ENCODE data around the gene COL5A1. TPM values are rescaled to one million over a fixed set of nuclear protein-coding genes. Genes with fewer than 3 reads are reported as not detected.

The COL5A1 gene
- total RNA-seq, 2 donors from 2014 or later = 10.9 to 22.0 TPM

DNA sequence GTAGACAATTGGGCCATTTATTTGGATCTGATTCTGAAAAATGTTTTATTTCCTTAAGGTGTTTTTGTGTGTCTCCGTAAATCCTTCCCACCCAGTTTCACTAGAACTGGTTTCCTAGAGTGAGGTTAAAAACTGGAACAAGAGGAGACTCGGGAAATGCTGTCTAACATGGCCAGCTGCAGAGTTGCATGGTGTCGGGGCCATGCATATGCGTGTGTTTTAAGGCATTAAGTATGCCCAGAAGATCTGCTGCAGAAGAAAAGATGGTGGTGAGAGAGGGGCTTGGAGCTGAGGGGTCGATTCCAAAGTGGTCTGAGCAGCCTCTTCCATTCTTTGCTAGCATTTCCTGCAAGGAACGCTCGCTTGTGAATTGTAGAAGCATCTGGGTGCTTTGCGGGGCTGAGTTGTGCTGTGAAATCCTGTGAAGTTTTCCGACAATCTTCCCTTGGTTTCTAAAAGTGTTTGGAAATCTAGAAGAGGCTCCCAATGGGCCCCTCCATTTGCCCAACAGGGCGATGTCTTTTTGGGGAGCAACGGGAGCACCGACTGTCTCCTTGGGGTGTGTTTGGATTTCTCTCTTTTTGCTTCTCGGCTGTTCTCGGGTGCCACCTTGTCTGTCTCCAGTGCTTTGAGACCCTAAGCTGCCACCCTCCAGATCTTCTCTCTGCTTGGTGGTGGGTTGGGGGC, 113.8 kb downstream of the COL5A1 start:
- TF ChIP-seq, protein P1, sequence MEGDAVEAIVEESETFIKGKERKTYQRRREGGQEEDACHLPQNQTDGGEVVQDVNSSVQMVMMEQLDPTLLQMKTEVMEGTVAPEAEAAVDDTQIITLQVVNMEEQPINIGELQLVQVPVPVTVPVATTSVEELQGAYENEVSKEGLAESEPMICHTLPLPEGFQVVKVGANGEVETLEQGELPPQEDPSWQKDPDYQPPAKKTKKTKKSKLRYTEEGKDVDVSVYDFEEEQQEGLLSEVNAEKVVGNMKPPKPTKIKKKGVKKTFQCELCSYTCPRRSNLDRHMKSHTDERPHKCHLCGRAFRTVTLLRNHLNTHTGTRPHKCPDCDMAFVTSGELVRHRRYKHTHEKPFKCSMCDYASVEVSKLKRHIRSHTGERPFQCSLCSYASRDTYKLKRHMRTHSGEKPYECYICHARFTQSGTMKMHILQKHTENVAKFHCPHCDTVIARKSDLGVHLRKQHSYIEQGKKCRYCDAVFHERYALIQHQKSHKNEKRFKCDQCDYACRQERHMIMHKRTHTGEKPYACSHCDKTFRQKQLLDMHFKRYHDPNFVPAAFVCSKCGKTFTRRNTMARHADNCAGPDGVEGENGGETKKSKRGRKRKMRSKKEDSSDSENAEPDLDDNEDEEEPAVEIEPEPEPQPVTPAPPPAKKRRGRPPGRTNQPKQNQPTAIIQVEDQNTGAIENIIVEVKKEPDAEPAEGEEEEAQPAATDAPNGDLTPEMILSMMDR (IDR thresholded peaks at IDR 0.05) = no peak
- no peak for DNase-seq (ENCODE audit: low spot score)
- Histone ChIP-seq H3K4me3 (no peak overlapping the region), H3K27me3 (no peaks in the 10 kb centered on the region), H3K9me3 (no peaks in the 10 kb centered on the region), H3K27ac (no peak overlapping the region), H3K36me3 (peaks cover 4% of the 10 kb centered on the region), H3K4me1 (no peaks in the 10 kb centered on the region)

GRCh38 chr9:134756098-134756497, 114.5 kb downstream of the COL5A1 start:
- Histone ChIP-seq H3K4me3 (no peak overlapping the region), H3K36me3 (no peaks in the 10 kb centered on the region), H3K9me3 (no peaks in the 10 kb centered on the region), H3K27ac (no peak overlapping the region), H3K4me1 (no peaks in the 10 kb centered on the region), H3K27me3 (no peaks in the 10 kb centered on the region)
- no peak for DNase-seq (ENCODE audit: low spot score)
- TF ChIP-seq, protein P1 (IDR thresholded peaks at IDR 0.05) = no peak

DNA sequence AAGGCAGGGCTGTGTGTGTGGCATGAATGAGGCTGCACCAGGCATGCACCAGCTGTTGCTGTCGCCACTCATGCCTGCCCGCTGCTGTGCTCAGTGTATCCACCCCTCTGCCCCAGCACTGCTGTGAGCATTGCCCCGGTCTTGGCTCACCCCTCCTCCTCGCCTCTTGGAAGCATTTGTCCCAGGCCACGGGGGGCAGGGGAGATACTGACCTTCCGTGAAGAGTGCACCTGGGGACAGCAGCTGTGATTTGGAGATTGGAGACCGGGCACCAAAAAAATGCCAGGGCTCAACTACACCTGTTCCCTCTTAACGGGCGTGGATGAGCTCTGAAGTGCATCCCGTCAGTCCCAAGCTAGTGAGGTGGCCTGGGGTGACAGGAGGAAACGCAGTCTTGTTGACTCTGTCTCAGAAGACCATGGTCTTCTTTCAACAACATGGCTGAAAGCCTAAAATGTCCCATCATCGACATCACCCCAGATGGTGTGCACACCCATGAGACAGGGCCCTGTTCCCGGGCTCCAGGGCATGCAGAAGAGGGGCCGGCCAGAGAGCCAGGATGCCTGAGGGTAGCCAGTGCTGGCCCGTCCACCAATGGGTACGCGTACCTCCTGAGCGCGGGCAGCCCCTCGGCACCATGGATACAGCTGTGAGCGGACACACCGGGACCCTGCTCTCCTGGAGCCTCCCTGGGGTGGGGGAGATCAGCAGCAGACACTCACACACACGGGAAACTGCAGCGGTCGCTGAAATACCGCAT, 115.8 kb downstream of the COL5A1 start:
- TF ChIP-seq, protein P1 (IDR thresholded peaks at IDR 0.05) = no peak
- Histone ChIP-seq H3K36me3 (peaks cover 6% of the 10 kb centered on the region), H3K4me3 (no peak overlapping the region), H3K9me3 (no peaks in the 10 kb centered on the region), H3K27ac (no peak overlapping the region), H3K27me3 (no peaks in the 10 kb centered on the region), H3K4me1 (no peaks in the 10 kb centered on the region)
- no peak for DNase-seq (ENCODE audit: low spot score)

DNA sequence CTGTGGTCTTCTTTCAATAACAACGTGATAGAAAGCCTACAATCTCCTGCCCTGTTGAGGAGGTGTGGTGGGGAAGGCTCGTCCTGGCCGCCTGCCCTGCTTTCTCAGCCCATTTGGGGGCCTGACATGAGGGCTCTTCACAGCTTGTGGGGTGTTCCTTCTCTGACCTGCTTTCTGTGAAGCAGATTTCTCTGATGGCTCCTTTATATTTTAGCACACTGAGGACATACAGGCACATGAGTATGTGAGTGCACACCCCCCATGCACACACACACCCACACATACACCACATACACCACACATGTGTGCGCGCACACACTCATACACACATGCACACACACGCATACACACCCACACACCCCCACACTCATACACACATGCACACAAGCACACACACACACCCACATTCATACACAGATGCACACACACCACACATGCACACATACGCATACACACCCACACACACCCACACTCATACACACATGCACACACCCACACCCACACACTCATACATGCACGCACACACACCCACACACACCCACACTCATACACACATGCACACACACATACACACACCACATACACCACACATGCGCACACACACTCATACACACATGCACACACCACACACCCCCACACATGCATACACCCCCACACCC, 117.5 kb downstream of the COL5A1 start:
- H3K4me3 ChIP-seq = no peak overlapping the region
- TF ChIP-seq, protein P1 (IDR thresholded peaks at IDR 0.05) = no peak
- peaks cover 6% of the 10 kb centered on the region for H3K36me3 ChIP-seq
- H3K9me3 ChIP-seq = no peaks in the 10 kb centered on the region
- no peaks in the 10 kb centered on the region for H3K27me3 ChIP-seq
- no peak for DNase-seq (ENCODE audit: low spot score)
- no peak overlapping the region for H3K27ac ChIP-seq
- no peaks in the 10 kb centered on the region for H3K4me1 ChIP-seq

DNA sequence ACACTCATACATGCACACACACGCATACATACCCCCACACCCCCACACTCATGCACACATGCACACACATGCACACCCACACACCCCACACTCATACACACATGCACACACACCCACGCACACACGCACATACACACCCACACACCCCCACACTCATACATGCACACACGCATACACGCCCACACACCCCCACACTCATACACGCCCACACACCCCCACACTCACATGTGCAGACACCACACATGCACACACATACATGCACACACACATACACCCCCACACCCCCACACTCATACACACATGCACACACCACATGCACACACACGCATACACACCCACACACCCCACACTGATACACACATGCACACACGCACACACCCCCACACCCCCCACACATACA, 118.3 kb downstream of the COL5A1 start:
- no peak overlapping the region for H3K4me3 ChIP-seq
- peaks cover 6% of the 10 kb centered on the region for H3K36me3 ChIP-seq
- DNase-seq (ENCODE audit: low spot score) = no peak
- no peaks in the 10 kb centered on the region for H3K27me3 ChIP-seq
- no peak overlapping the region for H3K27ac ChIP-seq
- H3K4me1 ChIP-seq = no peaks in the 10 kb centered on the region
- no peaks in the 10 kb centered on the region for H3K9me3 ChIP-seq
- TF ChIP-seq, protein P1 (IDR thresholded peaks at IDR 0.05) = no peak

Data from right atrium auricular region (tissue), 2 donors.